Mesenchymal stem cell (in vitro differentiated cells and primary cell): Measurements from ENCODE around the gene TRIO.

ENCODE experiments used
- DNase-seq: peaks from one replicate; pipeline ENCODE4 v3.0.0-alpha.2; 2013
- H2AFZ ChIP-seq: one replicate; pipeline ENCODE4 v1.6.1; 2013; ENCODE audit warnings: low read depth, mild to moderate bottlenecking, control low read depth, inconsistent platforms, low read length, moderate library complexity
- H2AK5ac ChIP-seq: 2 replicates; pipeline ENCODE4 v1.6.1; 2013; ENCODE audit warnings: low read length, moderate library complexity, mild to moderate bottlenecking, inconsistent platforms; ENCODE audit not compliant: severe bottlenecking
- H2BK120ac ChIP-seq: one replicate; pipeline ENCODE4 v1.6.1; 2013; ENCODE audit warnings: low read depth, mild to moderate bottlenecking, inconsistent platforms, low read length, moderate library complexity
- H2BK12ac ChIP-seq, 2 experiments: one replicate each; pipeline ENCODE4 v1.6.1; 2013; ENCODE audit warnings: inconsistent platforms in 2 of 2, low read length in 2 of 2, mild to moderate bottlenecking in 2 of 2, moderate library complexity in 2 of 2, control low read depth in 1 of 2
- H2BK15ac ChIP-seq: one replicate; pipeline ENCODE4 v1.6.1; 2013; ENCODE audit warnings: mild to moderate bottlenecking, low read depth, inconsistent platforms; ENCODE audit not compliant: poor library complexity, severe bottlenecking
- H2BK5ac ChIP-seq: 2 replicates; pipeline ENCODE4 v1.6.1; 2013; ENCODE audit warnings: low read depth, mild to moderate bottlenecking, low read length, control low read depth, inconsistent platforms; ENCODE audit not compliant: poor library complexity, severe bottlenecking
- H3K14ac ChIP-seq, 2 experiments: one replicate each; pipeline ENCODE4 v1.6.1; 2013; ENCODE audit warnings: inconsistent platforms in 2 of 2, low read length in 2 of 2, control low read depth in 1 of 2, mild to moderate bottlenecking in 1 of 2, moderate library complexity in 1 of 2
- H3K18ac ChIP-seq, 2 experiments: one replicate each; pipeline ENCODE4 v1.6.1; 2013; ENCODE audit warnings: inconsistent platforms in 2 of 2, low read length in 2 of 2, control low read depth in 1 of 2, low read depth in 1 of 2, mild to moderate bottlenecking in 1 of 2
- H3K23ac ChIP-seq, 2 experiments: one replicate each; pipeline ENCODE4 v1.6.1; 2013; ENCODE audit warnings: inconsistent platforms in 2 of 2, low read length in 2 of 2, mild to moderate bottlenecking in 2 of 2, moderate library complexity in 2 of 2, control low read depth in 1 of 2
- H3K27ac ChIP-seq: 2 replicates; pipeline ENCODE4 v1.5.1; 2013; ENCODE audit warnings: mild to moderate bottlenecking, moderate library complexity, low read length, control low read depth, inconsistent platforms; ENCODE audit not compliant: poor library complexity, severe bottlenecking
- H3K27me3 ChIP-seq, 2 experiments: 2 replicates each; pipeline versions ENCODE4 v1.6.1 to v1.7.0; 2013; ENCODE audit warnings: low read length in 2 of 2, mild to moderate bottlenecking in 2 of 2, moderate library complexity in 2 of 2, control low read depth in 1 of 2, inconsistent platforms in 1 of 2; ENCODE audit not compliant: control insufficient read depth in 1 of 2, insufficient read depth in 1 of 2
- H3K36me3 ChIP-seq, 2 experiments: 2 replicates each; pipeline versions ENCODE4 v1.6.1 to v1.7.0; 2013; ENCODE audit warnings: low read length in 2 of 2, control low read depth in 1 of 2, inconsistent platforms in 1 of 2, low read depth in 1 of 2, mild to moderate bottlenecking in 1 of 2; ENCODE audit not compliant: insufficient read depth in 2 of 2, control insufficient read depth in 1 of 2
- H3K4ac ChIP-seq, 2 experiments: one replicate each; pipeline ENCODE4 v1.6.1; 2013; ENCODE audit warnings: inconsistent platforms in 2 of 2, low read length in 2 of 2, mild to moderate bottlenecking in 2 of 2, moderate library complexity in 2 of 2, control low read depth in 1 of 2, low read depth in 1 of 2
- H3K4me1 ChIP-seq: 2 replicates; pipeline ENCODE4 v1.6.1; 2013; ENCODE audit warnings: low read depth, low read length, control low read depth; ENCODE audit not compliant: control insufficient read depth, insufficient read depth
- H3K4me2 ChIP-seq: 2 replicates; pipeline ENCODE4 v1.6.1; 2013; ENCODE audit warnings: low read length, mild to moderate bottlenecking, inconsistent platforms; ENCODE audit not compliant: poor library complexity, severe bottlenecking
- H3K4me3 ChIP-seq, 2 experiments: 2 replicates each; pipeline versions ENCODE4 v1.5.1 to v1.7.0; 2013; ENCODE audit warnings: low read length in 2 of 2, mild to moderate bottlenecking in 2 of 2, control low read depth in 1 of 2, low read depth in 1 of 2; ENCODE audit not compliant: insufficient read depth in 1 of 2
- H3K79me1 ChIP-seq: replicated peaks from 2 replicates; pipeline ENCODE4 v1.6.1; 2013; ENCODE audit warnings: mild to moderate bottlenecking, control low read depth, low read length, inconsistent platforms; ENCODE audit not compliant: poor library complexity, severe bottlenecking
- H3K9ac ChIP-seq: 2 replicates; pipeline ENCODE4 v1.7.0; 2013; ENCODE audit warnings: mild to moderate bottlenecking, low read length, moderate library complexity
- H3K9me3 ChIP-seq: 2 replicates; pipeline ENCODE4 v1.7.0; 2013; ENCODE audit warnings: mild to moderate bottlenecking, low read length; ENCODE audit not compliant: control insufficient read depth
- H4K8ac ChIP-seq: one replicate; pipeline ENCODE4 v1.6.1; 2013; ENCODE audit warnings: inconsistent platforms, mild to moderate bottlenecking, low read length, moderate library complexity
- H4K91ac ChIP-seq: one replicate; pipeline ENCODE4 v1.6.1; 2013; ENCODE audit warnings: mild to moderate bottlenecking, low read length, inconsistent platforms
- WGBS: methylation state at CpG from one replicate; pipeline ENCODE4 v1.1.7; 2013; ENCODE audit warnings: mixed read lengths; 5-methylcytosine and 5-hydroxymethylcytosine counted together

Gene TRIO

DNA sequence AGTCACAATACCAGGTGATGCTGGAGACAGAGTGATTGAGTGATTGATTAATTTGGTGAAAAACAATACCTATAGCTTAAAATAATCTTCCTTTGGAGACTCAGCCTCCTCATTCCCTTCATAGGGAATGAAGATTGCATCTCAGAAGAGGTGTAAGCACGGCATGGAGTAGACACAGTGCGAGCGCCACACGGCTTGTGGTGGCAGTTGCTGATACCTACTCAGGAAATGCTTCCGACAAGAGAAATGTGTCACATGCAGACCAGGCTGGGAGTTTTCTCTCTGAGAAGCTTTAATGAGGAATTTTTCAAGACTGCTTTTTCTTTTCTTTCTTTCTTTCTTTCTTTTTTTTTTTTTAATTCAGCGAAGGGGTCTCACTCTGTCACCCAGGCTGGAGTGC lies 226.6 kb downstream of the TRIO start:
- peaks cover 41% of the 10 kb centered on the region for H3K79me1 ChIP-seq

DNA sequence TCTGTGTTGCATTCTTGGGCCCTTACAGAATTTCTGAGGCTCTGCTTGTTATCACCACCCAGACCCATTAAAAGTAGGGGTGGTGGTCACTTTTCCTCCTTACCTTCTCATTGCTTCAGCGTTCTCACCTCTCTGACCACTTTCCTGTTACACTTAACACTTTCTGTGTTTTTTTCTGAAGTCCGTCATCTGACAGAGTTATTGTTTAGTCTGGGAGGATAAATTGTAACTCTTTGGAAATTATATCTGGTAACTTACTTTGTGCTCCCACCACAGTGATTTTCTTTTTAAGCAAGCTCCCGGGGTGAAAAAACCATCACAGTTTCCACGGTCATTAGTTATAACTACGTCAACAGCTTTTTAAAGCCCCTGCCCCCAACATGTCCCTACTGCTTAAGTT lies 227.2 kb downstream of the TRIO start:
- Histone ChIP-seq H3K9me3 (no peaks in the 10 kb centered on the region), H2AFZ (no peak overlapping the region), H3K9ac (no peak overlapping the region), H3K27me3 (no peaks in the 10 kb centered on the region), H3K36me3 (peaks cover 52 to 100% of the 10 kb centered on the region in 2 experiments), H3K4me2 (no peak overlapping the region), H3K4me3 (no peak overlapping the region), H2BK12ac (no peak overlapping the region), H3K4ac (no peak overlapping the region), H2AK5ac (no peak overlapping the region), H2BK120ac (no peak overlapping the region), H2BK15ac (no peak overlapping the region), H3K4me1 (peaks cover 4% of the 10 kb centered on the region), H4K8ac (no peak overlapping the region), H3K27ac (no peak overlapping the region), H3K23ac (no peak overlapping the region), H3K18ac (no peak overlapping the region), H4K91ac (no peak overlapping the region), H3K14ac (no peak overlapping the region), H3K79me1 (peaks cover 39% of the 10 kb centered on the region), H2BK5ac (no peak overlapping the region)
- 98% methylated on average over 3 of the region's 5 CpGs for WGBS
- DNase-seq, result no peak

More for the DNA sequence above, 226.6 kb downstream of the TRIO start:
- no peak overlapping the region for H2BK5ac ChIP-seq
- H2AK5ac ChIP-seq, result no peak overlapping the region
- no peak overlapping the region for H2AFZ ChIP-seq
- peaks cover 4% of the 10 kb centered on the region for H3K4me1 ChIP-seq
- H3K36me3 ChIP-seq, result peaks cover 56 to 100% of the 10 kb centered on the region in 2 experiments
- no peaks in the 10 kb centered on the region for H3K27me3 ChIP-seq
- H3K18ac ChIP-seq, result no peak overlapping the region
- WGBS, result 92% methylated on average over 5 of the region's 6 CpGs
- H3K9me3 ChIP-seq, result no peaks in the 10 kb centered on the region
- no peak overlapping the region for H4K8ac ChIP-seq
- H4K91ac ChIP-seq, result no peak overlapping the region
- H3K27ac ChIP-seq, result no peak overlapping the region
- no peak overlapping the region for H2BK15ac ChIP-seq
- no peak overlapping the region for H2BK12ac ChIP-seq
- no peak overlapping the region for H3K4ac ChIP-seq
- H3K23ac ChIP-seq, result no peak overlapping the region
- H3K4me2 ChIP-seq, result no peak overlapping the region
- no peak overlapping the region for H2BK120ac ChIP-seq
- no peak overlapping the region for H3K14ac ChIP-seq
- H3K4me3 ChIP-seq, result no peak overlapping the region
- DNase-seq, result no peak
- H3K9ac ChIP-seq, result no peak overlapping the region

DNA sequence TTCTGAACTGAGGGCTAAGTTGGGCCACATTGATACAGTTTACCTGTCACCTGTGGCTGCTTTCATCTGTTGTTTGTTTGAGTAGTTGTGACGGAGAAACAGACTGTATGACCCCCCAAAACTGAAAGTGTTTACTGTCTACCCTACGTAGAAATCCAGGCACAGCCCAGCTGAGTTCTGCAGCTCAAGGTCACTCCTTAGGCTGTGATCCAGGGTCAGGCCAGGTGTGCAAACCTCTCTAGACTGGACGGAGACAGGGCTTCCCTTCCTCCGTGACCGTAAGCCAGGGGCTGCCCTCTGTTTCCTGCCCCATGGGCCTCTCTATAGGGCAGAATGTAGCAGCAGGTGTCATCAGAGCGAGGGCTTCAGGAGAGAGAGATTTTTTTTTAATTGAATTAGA lies 230.5 kb downstream of the TRIO start:
- no peak overlapping the region for H4K8ac ChIP-seq
- H2AFZ ChIP-seq, result no peak overlapping the region
- peaks cover 46 to 98% of the 10 kb centered on the region in 2 experiments for H3K36me3 ChIP-seq
- no peak overlapping the region for H2BK5ac ChIP-seq
- no peaks in the 10 kb centered on the region for H3K27me3 ChIP-seq
- WGBS, result 96% methylated on average over 5 of the region's 6 CpGs
- H3K27ac ChIP-seq, result no peak overlapping the region
- no peak overlapping the region for H3K14ac ChIP-seq
- H3K4ac ChIP-seq, result no peak overlapping the region
- no peak overlapping the region for H3K4me2 ChIP-seq
- no peak overlapping the region for H4K91ac ChIP-seq
- H3K18ac ChIP-seq, result no peak overlapping the region
- no peak overlapping the region for H3K9ac ChIP-seq
- DNase-seq, result no peak
- no peak overlapping the region for H3K4me3 ChIP-seq
- no peak overlapping the region for H2BK15ac ChIP-seq
- peaks cover 2% of the 10 kb centered on the region for H3K4me1 ChIP-seq
- no peak overlapping the region for H2BK120ac ChIP-seq
- H2BK12ac ChIP-seq, result no peak overlapping the region
- H3K79me1 ChIP-seq, result peaks cover 34% of the 10 kb centered on the region
- H2AK5ac ChIP-seq, result no peak overlapping the region
- no peaks in the 10 kb centered on the region for H3K9me3 ChIP-seq
- no peak overlapping the region for H3K23ac ChIP-seq

GRCh38 chr5:14374100-14374499 lies 231.0 kb downstream of the TRIO start:
- Histone ChIP-seq H3K4me2 (no peak overlapping the region), H2BK15ac (no peak overlapping the region)

More at GRCh38 chr5:14374100-14374499, 231.0 kb downstream of the TRIO start:
- DNase-seq, result no peak
- no peak overlapping the region for H2AK5ac ChIP-seq
- no peaks in the 10 kb centered on the region for H3K27me3 ChIP-seq
- no peak overlapping the region for H4K91ac ChIP-seq
- no peak overlapping the region for H3K27ac ChIP-seq
- 93% methylated on average over 6 of the region's 8 CpGs for WGBS
- no peak overlapping the region for H3K4ac ChIP-seq
- H2BK5ac ChIP-seq, result no peak overlapping the region
- no peak overlapping the region for H3K4me3 ChIP-seq
- no peak overlapping the region for H2AFZ ChIP-seq
- H3K36me3 ChIP-seq, result peaks cover 46 to 98% of the 10 kb centered on the region in 2 experiments
- no peak overlapping the region for H2BK12ac ChIP-seq
- H4K8ac ChIP-seq, result no peak overlapping the region
- H3K4me1 ChIP-seq, result peaks cover 2% of the 10 kb centered on the region
- H3K9ac ChIP-seq, result no peak overlapping the region
- H3K9me3 ChIP-seq, result no peaks in the 10 kb centered on the region
- H3K79me1 ChIP-seq, result peaks cover 35% of the 10 kb centered on the region
- no peak overlapping the region for H2BK120ac ChIP-seq
- no peak overlapping the region for H3K14ac ChIP-seq
- H3K18ac ChIP-seq, result no peak overlapping the region
- H3K23ac ChIP-seq, result no peak overlapping the region
